Daoy (cell line): ENCODE results near the gene SLC25A48. TPM values are rescaled to one million over a fixed set of nuclear protein-coding genes. Genes with fewer than 3 reads are reported as not detected.
A peak's percentile ranks its signal among the peaks of the same experiment; 100 is the strongest.

Experiments used
- DNase-seq: peaks from one replicate; pipeline ENCODE4 v3.0.0-alpha.2; 2015; ENCODE audit warnings: low read depth
- total RNA-seq: library from RNA; depleted of rRNA; stranded (reverse); fragments of >200 nt; shearing (Covaris generic); gene quantifications from 2 replicates; pipeline ENCODE4 v1.2.3, GENCODE V29; 2014; rRNA removed

Gene SLC25A48
- total RNA-seq, 1 experiment from 2014 or later = not detected

GRCh38 chr5:135920199-135920598, 85.7 kb downstream of the SLC25A48 start:
- DNase-seq = no peak

DNA sequence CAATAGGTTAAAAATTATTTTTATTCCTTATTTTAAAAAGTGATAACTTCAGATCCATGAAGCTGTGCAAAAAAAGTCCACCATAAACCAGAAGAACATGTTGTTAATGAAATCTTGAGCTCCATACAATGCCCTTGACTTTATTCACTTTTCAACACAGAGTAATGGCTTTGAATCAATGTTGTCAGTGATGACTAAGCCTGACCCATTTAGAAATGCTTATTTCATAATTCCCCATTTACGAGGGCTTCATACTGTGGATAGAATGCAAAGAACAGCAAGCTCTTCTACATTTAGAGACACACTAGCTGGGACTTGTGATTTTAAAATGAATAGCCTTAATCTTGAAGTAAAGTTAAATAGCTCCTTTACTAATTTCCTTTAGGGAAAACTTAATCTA, 86.9 kb downstream of the SLC25A48 start:
- DNase-seq = peak; percentile 28

GRCh38 chr5:135930029-135930948, 95.8 kb downstream of the SLC25A48 start:
- peak; percentile 77 for DNase-seq

DNA sequence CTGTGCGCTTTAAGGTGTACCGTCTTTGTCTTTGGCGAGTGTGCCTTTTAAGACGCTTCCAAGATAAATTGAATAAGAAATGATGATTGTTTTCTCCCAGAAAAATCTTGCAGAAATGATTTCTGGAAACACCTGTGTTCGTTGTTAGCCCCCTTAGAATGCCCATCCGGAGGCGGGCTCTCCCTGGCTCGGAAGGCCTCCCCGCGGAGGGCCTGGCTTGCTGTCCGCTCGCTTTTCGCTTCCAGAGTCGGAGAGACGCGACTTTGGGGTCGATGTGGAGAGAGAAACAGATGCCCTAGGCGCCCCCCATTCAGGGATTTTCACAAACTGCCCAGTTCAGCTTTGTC, 96.5 kb downstream of the SLC25A48 start:
- DNase-seq = no peak

GRCh38 chr5:135934939-135935338, 100.5 kb downstream of the SLC25A48 start:
- no peak for DNase-seq

- DNase-seq = no peak
Measured at GRCh38 chr5:135937245-135937911, 102.9 kb downstream of the SLC25A48 start.

Other genes starting within 250 kb of the SLC25A48 start
- not detected in 2 replicates for gene IL9, start 61.2 kb downstream of the SLC25A48 start, total RNA-seq
- not detected in 2 replicates for gene LECT2, start 120.3 kb downstream of the SLC25A48 start, total RNA-seq
- gene TGFBI, start 194.3 kb downstream of the SLC25A48 start, total RNA-seq = 1,514 and 1,682 TPM in 2 replicates